Endothelial cell (in vitro differentiated cells): ENCODE results near the gene ISG20. TPM values are rescaled to one million over a fixed set of nuclear protein-coding genes. Genes with fewer than 3 reads are reported as not detected.
"Not testable (repeated sequence)": the region's sequence is repeated elsewhere in the genome, so short reads cannot be mapped to it uniquely, and the experiment has no call there.

Source experiments
- DNase-seq: peaks from one replicate; pipeline ENCODE4 v3.0.0; 2021; ENCODE audit warnings: low spot score
- H3K27ac Mint-ChIP-seq: one replicate; pipeline ENCODE4 v1.8.0; 2021; ENCODE audit warnings: mixed read lengths, inconsistent platforms; ENCODE audit not compliant: unreplicated experiment
- H3K27me3 Mint-ChIP-seq: one replicate; pipeline ENCODE4 v1.8.0; 2021; ENCODE audit warnings: mild to moderate bottlenecking, moderate library complexity, mixed read lengths, inconsistent platforms; ENCODE audit not compliant: unreplicated experiment
- H3K36me3 Mint-ChIP-seq: one replicate; pipeline ENCODE4 v1.8.0; 2021; ENCODE audit warnings: mild to moderate bottlenecking, low read depth, mixed read lengths, inconsistent platforms; ENCODE audit not compliant: unreplicated experiment
- H3K4me1 Mint-ChIP-seq: one replicate; pipeline ENCODE4 v1.8.0; 2021; ENCODE audit warnings: mild to moderate bottlenecking, mixed read lengths, inconsistent platforms; ENCODE audit not compliant: unreplicated experiment
- H3K4me3 Mint-ChIP-seq: one replicate; pipeline ENCODE4 v1.8.0; 2021; ENCODE audit warnings: mild to moderate bottlenecking, mixed read lengths, inconsistent platforms; ENCODE audit not compliant: unreplicated experiment
- H3K9me3 Mint-ChIP-seq: one replicate; pipeline ENCODE4 v1.8.0; 2021; ENCODE audit warnings: mixed read lengths, inconsistent platforms; ENCODE audit not compliant: unreplicated experiment
- total RNA-seq: library from RNA; stranded (reverse); fragmentation: NEBNext Ultra II Directional; extraction: Animal tissue kit (Norgen Biotek cat#: 25700); gene quantifications from one replicate; pipeline ENCODE4 v1.2.1, GENCODE V29; 2021; ENCODE audit not compliant: unreplicated experiment
- TF ChIP-seq, protein P1 (sequence below): fragments of 200-600 bp; sonication (generic); IDR thresholded peaks from one replicate; pipeline ENCODE4 v1.5.0; 2021; ENCODE audit warnings: antibody characterized with exemption; ENCODE audit not compliant: unreplicated experiment

Gene ISG20
- total RNA-seq, 1 donor from 2014 or later, result 6.6 TPM

DNA sequence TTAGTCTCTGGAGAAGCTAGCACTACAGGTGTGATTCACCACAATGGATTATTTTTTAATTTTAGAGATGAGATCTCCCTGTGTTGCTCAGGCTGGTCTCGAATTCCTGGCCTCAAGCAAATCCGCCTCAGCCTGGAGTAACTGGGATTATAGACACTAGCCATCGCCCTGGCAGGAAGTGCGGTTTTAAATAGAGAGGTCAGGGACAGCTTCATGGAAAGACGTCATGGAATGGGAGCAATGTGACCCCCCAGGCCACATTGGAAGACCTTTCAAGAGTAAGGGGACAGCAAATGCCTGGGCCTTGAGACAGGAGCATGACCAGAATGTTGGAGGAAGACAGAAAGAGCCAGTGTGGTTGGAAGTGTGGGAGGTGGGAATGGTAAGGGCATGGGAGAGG is 2.2 kb upstream of the ISG20 start:
- Mint-ChIP-seq H3K9me3 (no peaks in the 10 kb centered on the region), H3K4me3 (no peak overlapping the region), H3K4me1 (peaks cover 23% of the 10 kb centered on the region), H3K36me3 (no peaks in the 10 kb centered on the region), H3K27me3 (peaks cover 7% of the 10 kb centered on the region), H3K27ac (no peak overlapping the region)
- no peak for DNase-seq
- TF ChIP-seq, protein P1, sequence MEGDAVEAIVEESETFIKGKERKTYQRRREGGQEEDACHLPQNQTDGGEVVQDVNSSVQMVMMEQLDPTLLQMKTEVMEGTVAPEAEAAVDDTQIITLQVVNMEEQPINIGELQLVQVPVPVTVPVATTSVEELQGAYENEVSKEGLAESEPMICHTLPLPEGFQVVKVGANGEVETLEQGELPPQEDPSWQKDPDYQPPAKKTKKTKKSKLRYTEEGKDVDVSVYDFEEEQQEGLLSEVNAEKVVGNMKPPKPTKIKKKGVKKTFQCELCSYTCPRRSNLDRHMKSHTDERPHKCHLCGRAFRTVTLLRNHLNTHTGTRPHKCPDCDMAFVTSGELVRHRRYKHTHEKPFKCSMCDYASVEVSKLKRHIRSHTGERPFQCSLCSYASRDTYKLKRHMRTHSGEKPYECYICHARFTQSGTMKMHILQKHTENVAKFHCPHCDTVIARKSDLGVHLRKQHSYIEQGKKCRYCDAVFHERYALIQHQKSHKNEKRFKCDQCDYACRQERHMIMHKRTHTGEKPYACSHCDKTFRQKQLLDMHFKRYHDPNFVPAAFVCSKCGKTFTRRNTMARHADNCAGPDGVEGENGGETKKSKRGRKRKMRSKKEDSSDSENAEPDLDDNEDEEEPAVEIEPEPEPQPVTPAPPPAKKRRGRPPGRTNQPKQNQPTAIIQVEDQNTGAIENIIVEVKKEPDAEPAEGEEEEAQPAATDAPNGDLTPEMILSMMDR, result no peak

- DNase-seq, result no peak
- H3K4me3 Mint-ChIP-seq, result no peak overlapping the region
- peaks cover 7% of the 10 kb centered on the region for H3K27me3 Mint-ChIP-seq
- no peaks in the 10 kb centered on the region for H3K9me3 Mint-ChIP-seq
- H3K4me1 Mint-ChIP-seq, result peaks cover 23% of the 10 kb centered on the region
- no peaks in the 10 kb centered on the region for H3K36me3 Mint-ChIP-seq
- H3K27ac Mint-ChIP-seq, result peak overlapping the region; percentile 78
- TF ChIP-seq, protein P1, result no peak
These were observed 1.4 kb upstream of the ISG20 start for GRCh38 chr15:88637436-88637835.

DNA sequence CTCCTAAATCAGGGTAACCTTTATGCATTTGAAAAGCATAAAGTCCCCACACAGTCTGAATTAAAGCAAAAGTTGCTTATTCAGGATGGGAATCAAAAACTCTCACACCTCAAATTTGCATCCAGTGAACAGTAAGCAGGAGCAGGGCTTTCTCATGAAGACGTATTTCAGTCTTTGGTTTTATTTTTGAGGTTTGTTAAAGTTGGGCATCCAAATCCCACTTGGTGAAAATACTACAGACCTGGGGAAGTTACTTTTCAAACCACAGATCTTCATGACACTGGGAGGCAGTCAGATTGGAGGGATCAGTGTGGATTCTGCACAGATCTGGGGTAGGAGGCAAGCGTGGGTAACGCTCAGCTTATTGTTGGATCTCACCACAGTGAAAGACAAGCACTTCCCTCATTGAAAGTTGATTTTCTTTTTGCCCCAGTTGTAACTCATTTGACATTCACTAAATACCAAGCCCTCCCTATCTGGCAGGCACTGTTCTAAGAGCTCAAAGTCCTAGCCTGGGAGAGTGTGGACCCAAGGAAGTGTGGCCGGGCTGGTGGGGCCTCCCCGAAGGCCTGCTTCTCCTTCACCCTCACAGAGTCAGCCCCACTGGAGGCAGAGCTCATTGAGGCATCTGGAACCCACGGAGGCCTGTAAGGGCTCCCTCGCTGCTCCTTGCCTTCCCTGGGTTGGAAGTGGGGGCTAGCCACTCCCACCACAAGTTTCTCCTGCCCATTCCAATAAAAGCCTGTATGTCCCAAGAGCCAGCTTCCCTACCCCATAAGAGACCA is 783 bp upstream of the ISG20 start:
- TF ChIP-seq, protein P1, result no peak
- DNase-seq, result no peak
- H3K27me3 Mint-ChIP-seq, result peaks cover 7% of the 10 kb centered on the region
- peak overlapping the region; percentile 14 for H3K4me3 Mint-ChIP-seq
- H3K36me3 Mint-ChIP-seq, result no peaks in the 10 kb centered on the region
- H3K27ac Mint-ChIP-seq, result peak overlapping the region; percentile 78
- H3K4me1 Mint-ChIP-seq, result peaks cover 23% of the 10 kb centered on the region
- H3K9me3 Mint-ChIP-seq, result no peaks in the 10 kb centered on the region

DNA sequence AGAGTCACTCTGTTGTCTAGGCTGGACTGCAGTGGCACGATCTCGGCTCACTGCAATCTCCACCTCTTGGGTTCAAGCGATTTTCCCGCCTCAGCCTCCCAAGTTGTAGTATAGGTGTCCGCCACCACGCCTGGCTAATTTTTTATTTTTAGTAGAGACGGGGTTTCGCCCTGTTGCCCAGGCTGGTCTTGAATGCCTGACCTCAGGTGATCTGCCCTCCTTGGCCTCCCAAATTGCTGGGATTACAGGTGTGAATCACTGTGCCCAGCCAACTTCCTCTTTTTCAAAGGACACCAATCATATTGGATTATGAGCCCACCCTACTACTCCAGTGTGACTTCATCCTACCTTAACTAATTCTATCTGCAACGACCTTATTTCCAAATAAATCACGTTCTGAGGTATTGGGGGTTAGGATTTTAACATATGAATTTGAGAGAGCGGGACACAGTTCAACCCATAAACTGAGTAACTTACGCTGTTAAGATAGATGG is 3.2 kb downstream of the ISG20 start:
- Mint-ChIP-seq H3K4me1 (peaks cover 23% of the 10 kb centered on the region), H3K27ac (no peak overlapping the region), H3K9me3 (no peaks in the 10 kb centered on the region), H3K4me3 (no peak overlapping the region), H3K36me3 (no peaks in the 10 kb centered on the region), H3K27me3 (peaks cover 12% of the 10 kb centered on the region)
- no peak for DNase-seq
- TF ChIP-seq, protein P1, result no peak

DNA sequence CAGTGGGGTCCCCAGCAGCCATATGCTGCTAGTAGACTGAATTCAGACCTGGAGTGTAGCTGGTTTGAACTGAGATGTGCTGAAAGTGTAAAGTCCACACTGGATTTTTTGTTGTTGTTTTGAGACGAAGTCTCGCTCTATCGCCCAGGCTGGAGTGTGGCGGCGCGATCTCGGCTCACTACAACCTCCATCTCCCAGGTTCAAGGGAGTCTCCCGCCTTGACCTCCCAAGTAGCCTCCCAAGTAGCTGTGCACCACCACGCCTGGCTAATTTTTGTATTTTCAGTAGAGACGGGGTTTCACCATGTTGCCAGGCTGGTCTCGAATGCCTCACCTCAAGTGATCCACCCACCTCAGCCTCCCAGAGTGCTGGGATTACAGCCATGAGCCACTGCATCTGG is 3.7 kb downstream of the ISG20 start:
- H3K36me3 Mint-ChIP-seq, DNase-seq, H3K4me3 Mint-ChIP-seq, H3K27ac Mint-ChIP-seq, H3K9me3 Mint-ChIP-seq: not testable (repeated sequence)
- H3K4me1 Mint-ChIP-seq, result peaks cover 20% of the 10 kb centered on the region
- H3K27me3 Mint-ChIP-seq, result peaks cover 10% of the 10 kb centered on the region
